ENCODE results near the gene YDJC.
"Not testable (repeated sequence)": the region's sequence is repeated elsewhere in the genome, so short reads cannot be mapped to it uniquely, and the experiment has no call there.

Gene YDJC

GRCh38 chr22:21598302-21598701, 31.5 kb downstream of the YDJC start:
- DNase-seq (ENCODE audit: low read depth), result no peak
- TF ChIP-seq CTCF (conservative IDR thresholded peaks at IDR 0.05; ENCODE audit: low read length), result no peak
- H3K4me3 ChIP-seq (ENCODE audit: low read length), result no peak overlapping the region

- not testable (repeated sequence) for DNase-seq (ENCODE audit: low read depth); H3K4me3 ChIP-seq (ENCODE audit: low read length)
Observed at GRCh38 chr22:21596356-21597135, 33.3 kb downstream of the YDJC start.

GRCh38 chr22:21594865-21595452, 34.9 kb downstream of the YDJC start:
- DNase-seq (ENCODE audit: low read depth), result no peak
- no peak overlapping the region for H3K4me3 ChIP-seq (ENCODE audit: low read length)

GRCh38 chr22:21593406-21594232, 36.2 kb downstream of the YDJC start:
- H3K4me3 ChIP-seq (ENCODE audit: low read length), result no peak overlapping the region
- TF ChIP-seq CTCF (conservative IDR thresholded peaks at IDR 0.05; ENCODE audit: low read length), result 0 out of 2 replicates have a peak, but pooled peaks have one; percentile 6
- DNase-seq (ENCODE audit: low read depth), result no peak

More at GRCh38 chr22:21594865-21595452, 34.9 kb downstream of the YDJC start:
- no peak for TF ChIP-seq CTCF (conservative IDR thresholded peaks at IDR 0.05; ENCODE audit: low read length)

- no peak overlapping the region for H3K4me3 ChIP-seq (ENCODE audit: low read length)
- TF ChIP-seq CTCF (conservative IDR thresholded peaks at IDR 0.05; ENCODE audit: low read length), result no peak
- DNase-seq (ENCODE audit: low read depth), result no peak
Observed at GRCh38 chr22:21592422-21592821, 37.4 kb downstream of the YDJC start.

GRCh38 chr22:21591695-21592094, 38.1 kb downstream of the YDJC start:
- DNase-seq (ENCODE audit: low read depth), result no peak
- no peak overlapping the region for H3K4me3 ChIP-seq (ENCODE audit: low read length)
- no peak for TF ChIP-seq CTCF (conservative IDR thresholded peaks at IDR 0.05; ENCODE audit: low read length)

GRCh38 chr22:21590809-21591641, 38.8 kb downstream of the YDJC start:
- DNase-seq (ENCODE audit: low read depth), result no peak
- no peak overlapping the region for H3K4me3 ChIP-seq (ENCODE audit: low read length)
- TF ChIP-seq CTCF (conservative IDR thresholded peaks at IDR 0.05; ENCODE audit: low read length), result no peak
